ENCODE data around the gene PITPNB. TPM values are rescaled to one million over a fixed set of nuclear protein-coding genes. Genes with fewer than 3 reads are reported as not detected.

The PITPNB gene
- total RNA-seq, 4 donors from 2014 or later, result 12.1 to 18.7 (median 16.1) TPM

GRCh38 chr22:27961182-27961581, 42.1 kb upstream of the PITPNB start:
- Histone ChIP-seq H3K9me3 (no peaks in the 10 kb centered on the region), H3K36me3 (no peaks in the 10 kb centered on the region), H3K27ac (peak overlapping the region; percentile 76 to 84 (median 82)), H3K27me3 (no peaks in the 10 kb centered on the region), H3K4me3 (no peak overlapping the region), H3K4me1 (peaks cover 26 to 28% of the 10 kb centered on the region in 2 donors)
- ATAC-seq (no peak), DNase-seq (no peak)
- intact Hi-C loops (cut with DNase I; ENCODE audit: low total_unique reads), result no loop called here
- TF ChIP-seq POLR2A (IDR thresholded peaks at IDR 0.05), result no peak
- no peak for TF ChIP-seq CTCF (IDR thresholded peaks at IDR 0.05 in 4 of 5, conservative IDR thresholded peaks at IDR 0.05 in 1 of 5)
- in situ Hi-C loops (cut with MboI; ENCODE audit: low sequenced_read_pairs in 4 of 4), result no loop called here

GRCh38 chr22:27959335-27960090, 40.5 kb upstream of the PITPNB start:
- Histone ChIP-seq H3K27me3 (no peaks in the 10 kb centered on the region), H3K4me1 (peaks cover 26 to 28% of the 10 kb centered on the region in 2 donors), H3K9me3 (no peaks in the 10 kb centered on the region), H3K36me3 (no peaks in the 10 kb centered on the region), H3K27ac (peak overlapping the region; percentile 76 to 84 (median 82)), H3K4me3 (no peak overlapping the region)
- TF ChIP-seq CTCF (IDR thresholded peaks at IDR 0.05 in 4 of 5, conservative IDR thresholded peaks at IDR 0.05 in 1 of 5) (no peak), POLR2A (IDR thresholded peaks at IDR 0.05) (no peak)
- peak; percentile 82 to 94 for ATAC-seq
- in situ Hi-C loops (cut with MboI; ENCODE audit: low sequenced_read_pairs in 4 of 4) (no loop called here), intact Hi-C loops (cut with DNase I; ENCODE audit: low total_unique reads) (loop anchor here (2.0 kb wide), 1 partner anchor 41 kb away; the partner anchor contains the start of gene PITPNB)
- peak; percentile 55 to 72 for DNase-seq

GRCh38 chr22:27952779-27953178, 33.7 kb upstream of the PITPNB start:
- no peak for DNase-seq
- in situ Hi-C loops (cut with MboI; ENCODE audit: low sequenced_read_pairs in 4 of 4), result no loop called here
- Histone ChIP-seq H3K27ac (peak overlapping the region; percentile 25 to 50 (median 34)), H3K9me3 (no peaks in the 10 kb centered on the region), H3K36me3 (no peaks in the 10 kb centered on the region), H3K27me3 (no peaks in the 10 kb centered on the region), H3K4me1 (peaks cover 19 to 22% of the 10 kb centered on the region in 2 donors), H3K4me3 (no peak overlapping the region)
- TF ChIP-seq POLR2A (IDR thresholded peaks at IDR 0.05), result no peak
- no peak for TF ChIP-seq CTCF (IDR thresholded peaks at IDR 0.05 in 4 of 5, conservative IDR thresholded peaks at IDR 0.05 in 1 of 5)
- ATAC-seq, result peak in 1 of 2 donors; percentile 42
- intact Hi-C loops (cut with DNase I; ENCODE audit: low total_unique reads), result no loop called here

- intact Hi-C loops (cut with DNase I; ENCODE audit: low total_unique reads) (no loop called here), in situ Hi-C loops (cut with MboI; ENCODE audit: low sequenced_read_pairs in 4 of 4) (no loop called here)
- ATAC-seq (peak in 1 of 2 donors; percentile 86), DNase-seq (peak in 1 of 2 donors; percentile 3)
- Histone ChIP-seq H3K4me1 (peaks cover 19 to 22% of the 10 kb centered on the region in 2 donors), H3K9me3 (no peaks in the 10 kb centered on the region), H3K4me3 (no peak overlapping the region), H3K27me3 (no peaks in the 10 kb centered on the region), H3K36me3 (no peaks in the 10 kb centered on the region), H3K27ac (peak overlapping the region; percentile 25 to 50 (median 34))
- no peak for TF ChIP-seq POLR2A (IDR thresholded peaks at IDR 0.05)
Measured at GRCh38 chr22:27952091-27952490, 33.0 kb upstream of the PITPNB start.

GRCh38 chr22:27949421-27949820, 30.4 kb upstream of the PITPNB start:
- Histone ChIP-seq H3K27me3 (no peaks in the 10 kb centered on the region), H3K36me3 (no peaks in the 10 kb centered on the region), H3K9me3 (no peaks in the 10 kb centered on the region), H3K27ac (no peak overlapping the region), H3K4me3 (no peak overlapping the region), H3K4me1 (peaks cover 19 to 22% of the 10 kb centered on the region in 2 donors)
- TF ChIP-seq CTCF (IDR thresholded peaks at IDR 0.05 in 4 of 5, conservative IDR thresholded peaks at IDR 0.05 in 1 of 5) (no peak), POLR2A (IDR thresholded peaks at IDR 0.05) (no peak)
- DNase-seq (no peak), ATAC-seq (no peak)
- intact Hi-C loops (cut with DNase I; ENCODE audit: low total_unique reads), result no loop called here
- in situ Hi-C loops (cut with MboI; ENCODE audit: low sequenced_read_pairs in 4 of 4), result no loop called here

Measured in gastrocnemius medialis (tissue), 4 donors.